NCI-H1048 (cell line): ENCODE measurements around the gene SYNJ2.

Experiments used
- DNase-seq: peaks from one replicate; lab custom pipeline; 2025; lab: John Stamatoyannopoulos, UW

Gene SYNJ2

GRCh38 chr6:158081657-158081935 lies 99.9 kb downstream of the SYNJ2 start:
- no peak for DNase-seq

- DNase-seq = no peak
Observed at GRCh38 chr6:158083455-158084325, 102.0 kb downstream of the SYNJ2 start.

- no peak for DNase-seq
Observed at GRCh38 chr6:158085261-158086053, 103.8 kb downstream of the SYNJ2 start.

GRCh38 chr6:158086054-158086503 lies 104.4 kb downstream of the SYNJ2 start:
- no peak for DNase-seq

GRCh38 chr6:158086504-158087223 lies 105.0 kb downstream of the SYNJ2 start:
- no peak for DNase-seq

GRCh38 chr6:158087224-158087867 lies 105.7 kb downstream of the SYNJ2 start:
- no peak for DNase-seq

- DNase-seq = no peak
Observed at GRCh38 chr6:158092806-158093205, 111.1 kb downstream of the SYNJ2 start.

GRCh38 chr6:158095031-158095430 lies 113.4 kb downstream of the SYNJ2 start:
- DNase-seq = no peak

GRCh38 chr6:158095671-158096070 lies 114.0 kb downstream of the SYNJ2 start:
- no peak for DNase-seq

GRCh38 chr6:158103228-158103627 lies 121.6 kb downstream of the SYNJ2 start:
- no peak for DNase-seq

GRCh38 chr6:158104696-158105095 lies 123.0 kb downstream of the SYNJ2 start:
- DNase-seq = no peak

- no peak for DNase-seq
Observed at GRCh38 chr6:158109748-158110147, 128.1 kb downstream of the SYNJ2 start.

- DNase-seq = no peak
Observed at GRCh38 chr6:158110986-158111385, 129.3 kb downstream of the SYNJ2 start.

GRCh38 chr6:158111987-158112386 lies 130.3 kb downstream of the SYNJ2 start:
- DNase-seq = no peak

GRCh38 chr6:158113802-158114201 lies 132.1 kb downstream of the SYNJ2 start:
- DNase-seq = no peak

GRCh38 chr6:158115102-158115501 lies 133.4 kb downstream of the SYNJ2 start:
- no peak for DNase-seq

- DNase-seq = no peak
Observed at GRCh38 chr6:158115508-158115907, 133.8 kb downstream of the SYNJ2 start.

- no peak for DNase-seq
Observed at GRCh38 chr6:158118886-158119285, 137.2 kb downstream of the SYNJ2 start.

GRCh38 chr6:158121335-158121734 lies 139.7 kb downstream of the SYNJ2 start:
- no peak for DNase-seq

- DNase-seq = no peak
Observed at GRCh38 chr6:158122048-158122447, 140.4 kb downstream of the SYNJ2 start.

GRCh38 chr6:158124288-158124687 lies 142.6 kb downstream of the SYNJ2 start:
- no peak for DNase-seq

- DNase-seq = no peak
Observed at GRCh38 chr6:158125271-158125670, 143.6 kb downstream of the SYNJ2 start.
